HuH-7 (cell line): ENCODE results near the gene PTPRN2.

Experiments used
- DNase-seq: peaks from one replicate; pipeline ENCODE4 v3.0.0; 2011; ENCODE audit warnings: low spot score

PTPRN2 gene

GRCh38 chr7:157526005-157526912, 1061.4 kb downstream of the PTPRN2 start:
- DNase-seq: no peak

- no peak for DNase-seq
These were observed 1062.1 kb downstream of the PTPRN2 start for GRCh38 chr7:157525491-157525915.

GRCh38 chr7:157524731-157525130, 1062.9 kb downstream of the PTPRN2 start:
- no peak for DNase-seq

- DNase-seq: no peak
These were observed 1063.7 kb downstream of the PTPRN2 start for GRCh38 chr7:157523766-157524421.

- no peak for DNase-seq
These were observed 1064.3 kb downstream of the PTPRN2 start for GRCh38 chr7:157523371-157523765.

- no peak for DNase-seq
These were observed 1064.7 kb downstream of the PTPRN2 start for GRCh38 chr7:157522954-157523353.

- DNase-seq: no peak
These were observed 1065.4 kb downstream of the PTPRN2 start for GRCh38 chr7:157522189-157522588.

- DNase-seq: no peak
These were observed 1065.9 kb downstream of the PTPRN2 start for GRCh38 chr7:157521752-157522151.

- DNase-seq: no peak
These were observed 1066.4 kb downstream of the PTPRN2 start for GRCh38 chr7:157521061-157521731.

- DNase-seq: no peak
These were observed 1067.4 kb downstream of the PTPRN2 start for GRCh38 chr7:157520249-157520648.

GRCh38 chr7:157519798-157520244, 1067.8 kb downstream of the PTPRN2 start:
- no peak for DNase-seq

- no peak for DNase-seq
These were observed 1068.4 kb downstream of the PTPRN2 start for GRCh38 chr7:157519246-157519645.

- DNase-seq: no peak
These were observed 1069.0 kb downstream of the PTPRN2 start for GRCh38 chr7:157518514-157519175.

GRCh38 chr7:157517782-157518513, 1069.7 kb downstream of the PTPRN2 start:
- no peak for DNase-seq

GRCh38 chr7:157516911-157517781, 1070.5 kb downstream of the PTPRN2 start:
- DNase-seq: no peak

- DNase-seq: no peak
These were observed 1071.3 kb downstream of the PTPRN2 start for GRCh38 chr7:157516311-157516710.

GRCh38 chr7:157515342-157516041, 1072.1 kb downstream of the PTPRN2 start:
- no peak for DNase-seq

GRCh38 chr7:157514746-157515145, 1072.9 kb downstream of the PTPRN2 start:
- no peak for DNase-seq

- no peak for DNase-seq
These were observed 1073.3 kb downstream of the PTPRN2 start for GRCh38 chr7:157514306-157514705.

GRCh38 chr7:157513682-157514081, 1073.9 kb downstream of the PTPRN2 start:
- no peak for DNase-seq
